Effector memory CD8-positive, alpha-beta T cell (primary cell): ENCODE results near the gene CALML4.
"Not testable (repeated sequence)": the region's sequence is repeated elsewhere in the genome, so short reads cannot be mapped to it uniquely, and the experiment has no call there.

Source experiments
- ATAC-seq: fragments of 150-1000 bp; cut with Tn5 transposase; replicated peaks from 2 replicates; pipeline ENCODE4 v1.10.0; 2021; ENCODE audit warnings: mild to moderate bottlenecking, moderate library complexity
- DNase-seq, 3 experiments: peaks; one replicate each; pipeline ENCODE4 v3.0.0; 2021
- H3K27ac Mint-ChIP-seq, 2 donors: one replicate each; pipeline ENCODE4 v1.8.0; 2022; ENCODE audit warnings: mild to moderate bottlenecking in 2 of 2, mixed read lengths in 2 of 2, moderate library complexity in 2 of 2
- H3K27me3 Mint-ChIP-seq, 2 donors: one replicate each; pipeline ENCODE4 v1.8.0; 2022; ENCODE audit warnings: mixed read lengths in 2 of 2
- H3K36me3 Mint-ChIP-seq: one replicate; pipeline ENCODE4 v1.8.0; 2022; ENCODE audit warnings: mild to moderate bottlenecking, moderate library complexity, mixed read lengths; ENCODE audit not compliant: insufficient read depth
- H3K4me1 Mint-ChIP-seq, 2 donors: one replicate each; pipeline ENCODE4 v1.8.0; 2022; ENCODE audit warnings: low read depth in 2 of 2, mixed read lengths in 2 of 2
- H3K4me3 Mint-ChIP-seq, 2 donors: one replicate each; pipeline ENCODE4 v1.8.0; 2022; ENCODE audit warnings: mild to moderate bottlenecking in 2 of 2, mixed read lengths in 2 of 2, moderate library complexity in 2 of 2
- H3K9me3 Mint-ChIP-seq, 2 donors: one replicate each; pipeline ENCODE4 v1.8.0; 2022; ENCODE audit warnings: mixed read lengths in 2 of 2

CALML4 gene

GRCh38 chr15:68230157-68231100 lies 25.3 kb upstream of the CALML4 start:
- DNase-seq (no peak), ATAC-seq (no peak)
- Mint-ChIP-seq H3K4me3 (peak overlapping the region; percentile 87 to 94), H3K27ac (peak overlapping the region; percentile 76 to 82), H3K36me3 (peaks cover 6% of the 10 kb centered on the region), H3K27me3 (peaks cover 16 to 21% of the 10 kb centered on the region in 2 donors), H3K4me1 (peaks cover 16 to 20% of the 10 kb centered on the region in 2 donors), H3K9me3 (no peaks in the 10 kb centered on the region)

- Mint-ChIP-seq H3K27ac (peak within 1 kb of the TSS; percentile 91 to 92), H3K36me3 (peaks cover 6% of the 10 kb centered on the region), H3K9me3 (no peaks in the 10 kb centered on the region), H3K4me1 (peaks cover 23 to 25% of the 10 kb centered on the region in 2 donors), H3K27me3 (peaks cover 13 to 16% of the 10 kb centered on the region in 2 donors), H3K4me3 (peak within 1 kb of the TSS; percentile 87 to 94)
- DNase-seq (peak; percentile 73 to 75 (median 74)), ATAC-seq (peak; percentile 80)
These were observed 24.4 kb upstream of the CALML4 start, which contains the start of gene CLN6 for GRCh38 chr15:68229386-68230156. TSS of gene CLN6 (minus strand) at chr15:68229728. CDS start at chr15:68229584, 144 bp downstream.

DNA sequence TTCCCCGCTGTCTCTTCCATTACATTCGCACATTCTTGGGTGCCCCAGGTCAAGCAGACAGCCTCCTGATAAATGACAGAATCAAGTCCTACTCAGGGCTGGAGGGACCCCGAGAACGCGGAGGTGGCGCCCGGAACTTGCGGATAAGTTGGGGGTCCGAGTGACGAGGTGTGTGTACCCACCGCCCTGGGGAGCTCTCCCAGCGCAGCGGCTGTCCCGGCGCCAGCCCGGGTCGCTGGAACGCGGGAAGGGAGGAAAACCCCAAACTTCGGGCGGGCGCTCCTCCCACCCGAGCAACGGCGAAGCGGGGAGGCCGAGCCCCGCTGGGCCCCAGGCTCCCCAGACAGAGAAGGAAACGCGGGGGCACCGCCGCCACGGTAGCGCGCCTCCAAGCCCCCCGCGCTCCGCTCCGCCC lies 23.8 kb upstream of the CALML4 start:
- Mint-ChIP-seq H3K4me1 (peaks cover 23 to 25% of the 10 kb centered on the region in 2 donors), H3K27me3 (peaks cover 7 to 10% of the 10 kb centered on the region in 2 donors), H3K27ac (peak overlapping the region; percentile 91 to 92), H3K9me3 (no peaks in the 10 kb centered on the region), H3K36me3 (peaks cover 6% of the 10 kb centered on the region), H3K4me3 (peak overlapping the region; percentile 87 to 94)
- ATAC-seq (no peak), DNase-seq (no peak)

DNA sequence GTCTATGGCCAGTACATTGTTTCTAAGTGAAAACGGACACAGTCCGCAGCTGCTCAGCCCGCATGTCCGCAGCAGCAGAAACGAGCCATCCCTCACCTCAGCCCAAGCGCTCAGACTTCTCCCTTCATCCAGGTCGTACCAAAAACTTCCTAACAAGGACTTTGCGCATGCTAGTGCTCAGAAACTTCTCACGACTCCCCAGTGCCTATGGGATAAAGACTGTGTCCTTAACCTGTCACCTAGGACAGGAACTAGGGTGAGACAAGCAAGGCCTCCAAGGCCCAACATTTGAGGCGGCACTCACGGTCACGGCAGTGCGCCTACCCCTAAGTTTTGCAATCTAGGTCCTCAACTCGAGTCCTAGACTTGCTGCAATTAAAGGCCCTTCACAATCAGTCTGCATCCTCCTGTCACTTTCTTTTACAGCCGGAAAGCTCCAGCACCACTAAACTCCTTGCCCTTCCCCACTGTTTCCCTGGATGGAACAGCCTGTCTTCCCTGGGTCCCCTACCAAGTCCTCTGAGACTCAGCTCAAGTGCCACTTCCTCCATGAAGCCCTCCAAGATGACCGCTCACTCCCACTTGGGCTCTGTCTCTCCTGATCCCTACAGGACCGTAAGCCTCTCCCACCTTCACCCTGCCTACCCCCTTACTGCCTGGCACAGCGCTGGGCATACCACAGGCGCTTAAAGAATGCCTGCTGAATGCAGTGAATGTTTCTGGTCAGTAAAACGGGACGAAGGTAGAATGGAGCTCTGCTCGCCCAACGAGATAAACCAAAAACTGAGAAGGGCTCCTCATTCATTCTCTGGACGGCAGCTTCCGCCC lies 23.2 kb upstream of the CALML4 start:
- no peaks in the 10 kb centered on the region for H3K9me3 Mint-ChIP-seq
- H3K4me3 Mint-ChIP-seq = peak overlapping the region; percentile 87 to 94
- peak overlapping the region; percentile 91 to 92 for H3K27ac Mint-ChIP-seq
- ATAC-seq (no peak), DNase-seq (no peak)
- H3K4me1 Mint-ChIP-seq = peaks cover 23 to 25% of the 10 kb centered on the region in 2 donors
- H3K27me3 Mint-ChIP-seq = peaks cover 2 to 4% of the 10 kb centered on the region in 2 donors
- peaks cover 6% of the 10 kb centered on the region for H3K36me3 Mint-ChIP-seq

DNA sequence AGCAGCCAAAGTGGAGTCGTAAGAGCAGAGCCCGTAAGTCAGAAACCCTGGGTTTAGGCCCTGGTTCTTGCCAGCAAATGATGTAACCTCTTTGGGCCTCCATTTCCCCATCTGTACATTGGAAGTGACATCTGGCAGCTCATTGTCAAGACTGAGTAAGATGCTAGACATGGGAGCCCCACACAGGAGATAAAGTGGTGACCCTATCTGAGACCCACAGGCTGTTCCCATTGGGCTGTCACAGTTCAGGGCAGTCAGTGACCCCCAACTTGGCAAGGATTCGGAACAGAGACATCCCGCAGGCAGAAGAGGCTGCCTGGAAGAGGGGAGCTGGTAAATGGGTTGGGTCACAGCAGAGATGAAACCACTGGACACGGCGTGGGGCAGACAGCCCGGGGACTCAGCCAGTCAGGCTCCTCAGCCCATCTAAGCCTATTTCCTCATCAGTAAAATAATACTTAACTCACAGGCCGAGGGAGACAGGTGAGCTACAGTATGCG lies 22.6 kb upstream of the CALML4 start:
- Mint-ChIP-seq H3K27ac (peak overlapping the region in 1 of 2 donors; percentile 91), H3K27me3 (no peaks in the 10 kb centered on the region), H3K4me1 (peaks cover 23 to 28% of the 10 kb centered on the region in 2 donors), H3K36me3 (peaks cover 6% of the 10 kb centered on the region), H3K9me3 (no peaks in the 10 kb centered on the region), H3K4me3 (peak overlapping the region; percentile 87 to 94)
- DNase-seq (no peak), ATAC-seq (no peak)

DNA sequence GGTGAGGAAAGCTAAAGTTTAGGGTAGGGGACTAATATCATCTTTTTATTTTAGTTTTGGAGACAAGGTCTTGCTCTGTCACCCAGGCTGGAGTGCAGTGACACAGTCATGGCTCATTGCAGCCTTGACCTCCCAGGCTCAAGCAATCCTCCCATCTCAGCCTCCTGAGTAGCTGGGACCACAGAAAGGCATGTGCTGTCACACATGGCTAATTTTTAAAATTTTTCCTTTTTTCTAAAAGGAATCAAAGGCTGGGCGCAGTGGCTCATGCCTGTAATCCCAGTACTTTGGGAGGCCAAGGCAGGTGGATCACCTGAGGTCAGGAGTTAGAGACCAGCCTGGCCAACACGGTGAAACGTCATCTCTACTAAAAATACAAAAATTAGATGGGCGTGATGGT lies 20.3 kb upstream of the CALML4 start:
- ATAC-seq, H3K36me3 Mint-ChIP-seq, H3K4me3 Mint-ChIP-seq, H3K27me3 Mint-ChIP-seq, DNase-seq, H3K9me3 Mint-ChIP-seq: not testable (repeated sequence)
- H3K27ac Mint-ChIP-seq = peak overlapping the region; percentile 31 to 55
- peaks cover 23 to 28% of the 10 kb centered on the region in 2 donors for H3K4me1 Mint-ChIP-seq

GRCh38 chr15:68224546-68225250 lies 19.6 kb upstream of the CALML4 start:
- no peaks in the 10 kb centered on the region for H3K36me3 Mint-ChIP-seq
- DNase-seq (no peak), ATAC-seq (no peak)
- no peak overlapping the region for H3K4me3 Mint-ChIP-seq
- H3K4me1 Mint-ChIP-seq = peaks cover 17 to 23% of the 10 kb centered on the region in 2 donors
- H3K27me3 Mint-ChIP-seq = no peaks in the 10 kb centered on the region
- H3K27ac Mint-ChIP-seq = no peak overlapping the region
- H3K9me3 Mint-ChIP-seq = no peaks in the 10 kb centered on the region

- DNase-seq = no peak
- Mint-ChIP-seq H3K4me1 (peaks cover 17 to 23% of the 10 kb centered on the region in 2 donors), H3K36me3 (no peaks in the 10 kb centered on the region), H3K27ac (no peak overlapping the region), H3K27me3 (no peaks in the 10 kb centered on the region), H3K4me3 (no peak overlapping the region), H3K9me3 (no peaks in the 10 kb centered on the region)
- no peak for ATAC-seq
These were observed 19.0 kb upstream of the CALML4 start for GRCh38 chr15:68224108-68224507.

DNA sequence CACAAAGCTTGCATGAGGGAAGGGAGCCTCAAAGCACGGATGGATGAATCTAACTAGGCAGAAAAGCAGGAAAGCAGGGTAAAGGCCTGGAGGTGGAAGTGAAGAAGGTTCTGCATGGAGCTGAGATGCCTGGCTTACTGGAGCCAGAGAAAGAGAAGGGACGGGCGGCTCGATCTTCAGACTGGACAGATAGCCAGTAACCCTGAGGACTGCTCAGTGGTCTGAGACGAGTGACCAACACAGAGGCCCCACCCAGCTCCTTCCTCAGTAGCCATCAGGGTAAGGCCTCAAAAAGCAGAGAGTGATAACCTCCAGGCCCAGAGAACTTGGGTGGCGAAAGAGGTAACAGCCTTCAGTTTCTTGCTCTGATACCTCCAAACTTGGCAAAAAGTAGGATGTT lies 18.0 kb upstream of the CALML4 start:
- ATAC-seq = no peak
- peaks cover 1% of the 10 kb centered on the region for H3K36me3 Mint-ChIP-seq
- peak overlapping the region in 1 of 2 donors; percentile 5 for H3K27ac Mint-ChIP-seq
- peaks cover 9 to 16% of the 10 kb centered on the region in 2 donors for H3K4me1 Mint-ChIP-seq
- H3K9me3 Mint-ChIP-seq = no peaks in the 10 kb centered on the region
- no peak for DNase-seq
- H3K4me3 Mint-ChIP-seq = no peak overlapping the region
- H3K27me3 Mint-ChIP-seq = no peaks in the 10 kb centered on the region

DNA sequence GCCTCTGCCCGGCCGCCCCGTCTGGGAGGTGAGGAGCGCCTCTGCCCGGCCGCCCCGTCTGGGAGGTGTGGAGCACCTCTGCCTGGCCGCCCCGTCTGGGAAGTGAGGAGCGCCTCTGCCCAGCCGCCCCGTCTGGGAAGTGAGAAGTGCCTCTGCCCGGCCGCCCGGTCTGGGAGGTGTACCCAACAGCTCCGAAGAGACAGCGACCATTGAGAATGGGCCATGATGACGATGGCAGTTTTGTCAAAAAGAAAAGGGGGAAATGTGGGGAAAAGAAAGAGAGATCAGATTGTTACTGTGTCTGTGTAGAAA lies 17.3 kb upstream of the CALML4 start:
- H3K9me3 Mint-ChIP-seq, H3K27ac Mint-ChIP-seq, H3K27me3 Mint-ChIP-seq, H3K4me1 Mint-ChIP-seq, ATAC-seq, DNase-seq, H3K4me3 Mint-ChIP-seq, H3K36me3 Mint-ChIP-seq: not testable (repeated sequence)

DNA sequence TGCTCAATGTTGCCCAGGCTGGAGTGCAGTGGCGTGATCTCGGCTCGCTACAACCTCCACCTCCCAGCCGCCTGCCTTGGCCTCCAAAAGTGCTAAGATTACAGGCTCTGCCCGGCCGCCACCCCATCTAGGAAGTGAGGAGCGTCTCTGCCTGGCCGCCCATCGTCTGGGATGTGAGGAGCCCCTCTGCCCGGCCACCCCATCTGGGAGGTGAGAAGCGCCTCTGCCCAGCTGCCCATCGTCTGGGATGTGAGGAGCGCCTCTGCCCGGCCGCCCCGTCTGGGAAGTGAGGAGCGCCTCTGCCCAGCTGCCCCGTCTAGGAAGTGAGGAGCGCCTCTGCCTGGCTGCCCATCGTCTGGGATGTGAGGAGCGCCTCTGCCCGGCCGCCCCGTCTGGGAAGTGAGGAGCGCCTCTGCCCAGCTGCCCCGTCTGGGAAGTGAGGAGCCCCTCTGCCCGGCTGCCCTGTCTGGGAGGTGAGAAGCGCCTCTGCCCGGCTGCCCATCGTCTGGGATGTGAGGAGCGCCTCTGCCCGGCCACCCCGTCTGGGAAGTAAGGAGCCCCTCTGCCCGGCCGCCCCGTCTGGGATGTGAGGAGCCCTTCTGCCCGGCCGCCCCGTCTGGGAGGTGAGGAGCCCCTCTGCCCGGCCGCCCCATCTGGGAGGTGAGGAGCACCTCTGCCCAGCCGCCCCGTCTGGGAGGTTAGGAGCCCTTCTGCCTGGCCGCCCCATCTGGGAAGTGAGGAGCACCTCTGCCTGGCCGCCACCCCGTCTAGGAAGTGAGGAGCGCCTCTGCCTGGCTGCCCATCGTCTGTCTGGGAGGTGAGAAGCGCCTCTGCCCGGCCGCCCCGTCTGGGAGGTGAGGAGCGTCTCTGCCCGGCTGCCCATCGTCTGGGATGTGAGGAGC lies 16.6 kb upstream of the CALML4 start:
- H3K27me3 Mint-ChIP-seq, H3K4me1 Mint-ChIP-seq, H3K9me3 Mint-ChIP-seq, H3K4me3 Mint-ChIP-seq, ATAC-seq, H3K36me3 Mint-ChIP-seq, DNase-seq, H3K27ac Mint-ChIP-seq: not testable (repeated sequence)

GRCh38 chr15:68220967-68221366 lies 15.8 kb upstream of the CALML4 start:
- Mint-ChIP-seq H3K36me3 (peaks cover 3% of the 10 kb centered on the region), H3K4me1 (peaks cover 12% of the 10 kb centered on the region in 2 donors), H3K9me3 (no peaks in the 10 kb centered on the region), H3K4me3 (no peak overlapping the region), H3K27me3 (no peaks in the 10 kb centered on the region), H3K27ac (no peak overlapping the region)
- ATAC-seq = no peak
- no peak for DNase-seq
